Aorta (tissue), 5 donors: ENCODE data around the gene GPR142. TPM values are rescaled to one million over a fixed set of nuclear protein-coding genes. Genes with fewer than 3 reads are reported as not detected.
"Not testable (repeated sequence)": the region's sequence is repeated elsewhere in the genome, so short reads cannot be mapped to it uniquely, and the experiment has no call there.

Experiments
- ATAC-seq: fragments of 200-7000 bp; cut with Tn5 transposase; one replicate; pipeline ENCODE4 v1.9.1; 2022; ENCODE audit warnings: moderate library complexity; ENCODE audit not compliant: low FRiP score
- DNase-seq, 2 donors: peaks; one replicate each; pipeline ENCODE4 v3.0.0-alpha.2; 2020
- H3K27ac ChIP-seq, 2 donors: one replicate each; pipeline ENCODE4 v1.5.1; 2013; ENCODE audit warnings: low read length in 2 of 2, mild to moderate bottlenecking in 2 of 2, moderate library complexity in 2 of 2, control low read depth in 1 of 2, inconsistent platforms in 1 of 2, low read depth in 1 of 2
- H3K27me3 ChIP-seq, 2 donors: one replicate each; pipeline ENCODE4 v1.6.1; 2013; ENCODE audit warnings: control low read depth in 1 of 2, low read length in 1 of 2, mild to moderate bottlenecking in 1 of 2, moderate library complexity in 1 of 2; ENCODE audit not compliant: insufficient read depth in 2 of 2, control insufficient read depth in 1 of 2
- H3K36me3 ChIP-seq, 2 donors: one replicate each; pipeline ENCODE4 v1.6.1; 2013; ENCODE audit warnings: control low read depth in 1 of 2, low read length in 1 of 2, mild to moderate bottlenecking in 1 of 2; ENCODE audit not compliant: insufficient read depth in 2 of 2, control insufficient read depth in 1 of 2
- H3K4me1 ChIP-seq, 2 donors: one replicate each; pipeline ENCODE4 v1.6.1; 2013; ENCODE audit warnings: low read length in 2 of 2, control low read depth in 1 of 2, mild to moderate bottlenecking in 1 of 2, moderate library complexity in 1 of 2; ENCODE audit not compliant: insufficient read depth in 2 of 2, control insufficient read depth in 1 of 2
- H3K4me3 ChIP-seq, 2 donors: one replicate each; pipeline ENCODE4 v1.5.1; 2013; ENCODE audit warnings: low read length in 2 of 2, control low read depth in 1 of 2, mild to moderate bottlenecking in 1 of 2
- H3K9me3 ChIP-seq: one replicate; pipeline ENCODE4 v1.6.1; 2013; ENCODE audit warnings: mild to moderate bottlenecking, low read length; ENCODE audit not compliant: control insufficient read depth
- WGBS, 2 donors: extraction: QIAGEN DNeasy Blood & Tissue Kit; methylation state at CpG; one replicate each; pipeline ENCODE4 v1.1.7; 2013; 5-methylcytosine and 5-hydroxymethylcytosine counted together
- intact Hi-C, 2 donors: fragments of 100-400 bp; cut with DNase I; formaldehyde crosslinking; loops; one replicate each; pipeline versions ENCODE4 v1.14.2 to v1.15.0; 2022
- polyA plus RNA-seq, 2 donors: library from polyadenylated mRNA; stranded (reverse); fragments of 200-250 nt; gene quantifications; one replicate each; pipeline ENCODE4 v1.2.3, GENCODE V29; 2013
- total RNA-seq, 2 donors: library from RNA; stranded (reverse); fragmentation: NEBNext Ultra II Directional; extraction: Animal tissue kit (Norgen Biotek cat#: 25700); gene quantifications; one replicate each; pipeline ENCODE4 v1.2.1, GENCODE V29; 2021
- donor health status: healthy with polysubstance abuse.
- donor health status: Bipolar disorder and iron deficiency.
- donor health status: DM: no; HTN: no; CAD: no.
- donor health status: DM: no; HTN: no; CAD: no.
- donor health status: DM: yes; HTN: yes; CAD: no.

GPR142 gene
- total and polyA plus RNA-seq, 4 donors = 2.1 TPM; not detected in 3

- intact Hi-C loops = no loop called here
- 62 to 77% methylated on average over 12 of the region's 12 CpGs for WGBS, 2 donors
- Histone ChIP-seq H3K27me3 (no peaks in the 10 kb centered on the region), H3K4me3 (no peak overlapping the region), H3K4me1 (no peaks in the 10 kb centered on the region), H3K27ac (no peak overlapping the region), H3K9me3 (no peaks in the 10 kb centered on the region), H3K36me3 (no peaks in the 10 kb centered on the region)
- DNase-seq = no peak
- ATAC-seq = no peak
These were observed 36.3 kb downstream of the GPR142 start for GRCh38 chr17:74403512-74404137.

GRCh38 chr17:74404218-74404617, 36.9 kb downstream of the GPR142 start:
- ATAC-seq (no peak), DNase-seq (no peak)
- Histone ChIP-seq H3K36me3 (no peaks in the 10 kb centered on the region), H3K27me3 (no peaks in the 10 kb centered on the region), H3K9me3 (no peaks in the 10 kb centered on the region), H3K4me1 (no peaks in the 10 kb centered on the region), H3K4me3 (no peak overlapping the region), H3K27ac (no peak overlapping the region)
- intact Hi-C loops = no loop called here
- WGBS, 2 donors = 51 to 61% methylated on average over 7 of the region's 7 CpGs

DNA sequence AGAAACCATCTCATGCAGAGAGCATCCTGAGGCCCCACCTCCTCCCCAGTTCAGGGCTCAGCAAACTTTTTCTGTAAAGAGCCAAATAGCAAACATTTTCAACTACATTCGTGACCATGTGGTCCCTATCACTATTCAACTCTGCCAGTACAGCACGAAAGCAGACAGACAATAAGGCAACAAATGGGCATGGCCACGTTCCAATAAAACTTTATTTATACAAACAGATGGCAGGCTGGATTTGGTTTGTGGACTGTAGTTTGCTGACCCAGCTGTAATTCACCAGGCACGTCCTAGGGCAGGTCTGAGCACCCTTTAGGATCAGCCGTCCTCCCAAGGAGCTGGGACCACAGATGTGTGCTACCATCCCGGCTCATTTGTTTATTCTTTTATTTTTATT, 37.5 kb downstream of the GPR142 start:
- Histone ChIP-seq H3K27ac (no peak overlapping the region), H3K27me3 (no peaks in the 10 kb centered on the region), H3K9me3 (no peaks in the 10 kb centered on the region), H3K36me3 (no peaks in the 10 kb centered on the region), H3K4me1 (no peaks in the 10 kb centered on the region), H3K4me3 (no peak overlapping the region)
- intact Hi-C loops = no loop called here
- WGBS, 2 donors = 82 to 84% methylated on average over 6 of the region's 6 CpGs
- no peak for DNase-seq
- no peak for ATAC-seq

GRCh38 chr17:74405311-74405710, 38.0 kb downstream of the GPR142 start:
- H3K9me3 ChIP-seq, H3K4me1 ChIP-seq, ATAC-seq, H3K4me3 ChIP-seq, H3K36me3 ChIP-seq, intact Hi-C loops, H3K27ac ChIP-seq, H3K27me3 ChIP-seq, DNase-seq: not testable (repeated sequence)
- 93 to 95% methylated on average over 5 of the region's 5 CpGs for WGBS, 2 donors

DNA sequence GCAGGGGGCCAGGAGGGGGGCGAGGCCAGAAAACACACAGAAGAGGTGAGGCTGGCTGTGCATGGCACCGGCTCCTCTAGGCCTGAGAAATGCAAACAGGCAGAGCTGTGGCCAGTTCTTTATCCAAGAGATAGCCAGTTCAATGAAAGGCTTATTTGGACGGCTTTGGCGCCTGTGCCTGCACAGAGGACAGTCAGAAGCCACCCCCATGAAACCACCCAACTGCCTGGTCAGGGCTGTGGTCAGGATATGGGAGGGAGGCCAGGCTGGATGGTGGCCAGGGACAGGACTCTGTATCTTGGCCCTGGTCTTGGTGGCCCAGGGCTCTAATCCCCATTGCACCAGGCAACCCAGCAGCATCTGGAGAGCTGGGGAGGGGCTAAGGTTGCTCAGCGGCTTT, 40.1 kb downstream of the GPR142 start:
- intact Hi-C loops = no loop called here
- Histone ChIP-seq H3K9me3 (no peaks in the 10 kb centered on the region), H3K4me3 (no peak overlapping the region), H3K27ac (no peak overlapping the region), H3K36me3 (no peaks in the 10 kb centered on the region), H3K4me1 (no peaks in the 10 kb centered on the region), H3K27me3 (no peaks in the 10 kb centered on the region)
- WGBS, 2 donors = 67 to 81% methylated on average over 5 of the region's 5 CpGs
- ATAC-seq (no peak), DNase-seq (no peak)

GRCh38 chr17:74408262-74408661, 41.0 kb downstream of the GPR142 start:
- no peaks in the 10 kb centered on the region for H3K27me3 ChIP-seq
- no peaks in the 10 kb centered on the region for H3K36me3 ChIP-seq
- no peaks in the 10 kb centered on the region for H3K4me1 ChIP-seq
- H3K9me3 ChIP-seq = no peaks in the 10 kb centered on the region
- no peak overlapping the region for H3K4me3 ChIP-seq
- no peak overlapping the region for H3K27ac ChIP-seq
- intact Hi-C loops = no loop called here
- WGBS, 2 donors = 77 to 80% methylated on average over 3 of the region's 3 CpGs
- ATAC-seq (no peak), DNase-seq (no peak)

DNA sequence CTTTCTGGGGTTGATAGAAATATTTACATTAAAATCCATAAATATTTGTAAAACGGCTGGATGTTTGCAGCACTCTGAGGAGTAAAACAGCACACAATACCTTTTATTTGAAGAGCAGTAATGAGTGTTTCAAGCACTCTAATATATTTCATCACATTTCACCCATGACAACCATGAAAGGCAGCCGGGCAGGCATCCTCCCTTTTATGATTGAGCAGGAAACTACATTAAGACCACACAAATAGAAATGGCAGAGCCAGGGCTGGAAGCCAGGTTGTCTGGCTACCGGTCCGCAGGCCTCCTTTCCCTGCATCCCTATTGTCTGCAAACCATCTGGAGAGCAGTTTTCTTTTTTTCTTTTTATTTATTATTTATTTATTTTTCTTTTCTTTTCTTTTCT, 41.5 kb downstream of the GPR142 start:
- Histone ChIP-seq H3K4me1 (no peaks in the 10 kb centered on the region), H3K27ac (no peak overlapping the region), H3K36me3 (no peaks in the 10 kb centered on the region), H3K27me3 (no peaks in the 10 kb centered on the region), H3K9me3 (no peaks in the 10 kb centered on the region), H3K4me3 (no peak overlapping the region)
- intact Hi-C loops = no loop called here
- DNase-seq = no peak
- WGBS, 2 donors = 72 to 77% methylated on average over 4 of the region's 4 CpGs
- no peak for ATAC-seq

DNA sequence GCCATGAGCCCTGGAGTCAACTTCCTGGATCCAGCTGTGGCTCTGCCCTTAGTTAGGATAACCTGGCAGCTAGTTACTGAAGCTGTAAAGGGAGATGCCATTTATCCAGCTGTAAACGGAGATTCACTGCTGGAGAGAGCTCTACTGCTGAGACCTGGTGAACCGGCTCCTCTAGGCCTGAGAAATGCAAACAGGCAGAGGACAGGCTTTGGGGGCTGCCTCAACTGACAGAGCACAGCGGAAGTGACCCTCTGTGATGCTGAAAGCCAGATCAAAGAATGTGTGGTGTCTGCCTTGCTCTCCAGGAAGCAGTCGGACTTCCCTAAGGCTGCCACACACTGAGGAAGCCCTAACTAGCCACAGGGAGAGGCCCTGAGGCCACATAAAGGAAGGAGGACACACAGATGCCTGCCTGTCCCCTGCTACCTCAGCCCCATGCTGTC, 42.7 kb downstream of the GPR142 start:
- ATAC-seq (peak; percentile 22), DNase-seq (no peak)
- Histone ChIP-seq H3K36me3 (no peaks in the 10 kb centered on the region), H3K27me3 (no peaks in the 10 kb centered on the region), H3K4me1 (no peaks in the 10 kb centered on the region), H3K9me3 (no peaks in the 10 kb centered on the region), H3K4me3 (no peak overlapping the region), H3K27ac (no peak overlapping the region)
- intact Hi-C loops = no loop called here
- WGBS, 2 donors = 91 to 92% methylated on average over 4 of the region's 4 CpGs

GRCh38 chr17:74412581-74412980, 45.3 kb downstream of the GPR142 start:
- no peaks in the 10 kb centered on the region for H3K36me3 ChIP-seq
- no peaks in the 10 kb centered on the region for H3K4me1 ChIP-seq
- 96 to 97% methylated on average over 8 of the region's 8 CpGs for WGBS, 2 donors
- no peak overlapping the region for H3K4me3 ChIP-seq
- no peaks in the 10 kb centered on the region for H3K9me3 ChIP-seq
- H3K27me3 ChIP-seq = no peaks in the 10 kb centered on the region
- intact Hi-C loops = no loop called here
- ATAC-seq (no peak), DNase-seq (no peak)
- no peak overlapping the region for H3K27ac ChIP-seq
